Activated CD4-positive, alpha-beta T cell treated with anti-CD3 and anti-CD28 coated beads, Interleukin-10, Interleukin-2, amounts not matched to agents 100 ng/mL and 50 ng/mL, durations not matched to agents 16 hours and 8 hours (primary cell): ENCODE results near the gene IST1.
"Not testable (repeated sequence)": the region's sequence is repeated elsewhere in the genome, so short reads cannot be mapped to it uniquely, and the experiment has no call there.

Experiments used
- DNase-seq: peaks from one replicate; pipeline ENCODE4 v3.0.0-alpha.2; 2020

Gene IST1

GRCh38 chr16:71882505-71883167 lies 12.7 kb upstream of the IST1 start:
- peak; percentile 91 for DNase-seq

- peak; percentile 37 for DNase-seq
Observed at GRCh38 chr16:71883168-71883848, 12.0 kb upstream of the IST1 start.

GRCh38 chr16:71883849-71884638 lies 11.3 kb upstream of the IST1 start, which contains the start of gene ZNF821:
TSS of gene ZNF821 (minus strand) at chr16:71884182. CDS start at chr16:71879946, 4,236 bp downstream.
- peak; percentile 79 for DNase-seq

- DNase-seq, result no peak
Observed at GRCh38 chr16:71885261-71885650, 10.1 kb upstream of the IST1 start.

GRCh38 chr16:71889147-71889546 lies 6.2 kb upstream of the IST1 start:
- no peak for DNase-seq

- no peak for DNase-seq
Observed at GRCh38 chr16:71893888-71894228, 1.5 kb upstream of the IST1 start.

DNA sequence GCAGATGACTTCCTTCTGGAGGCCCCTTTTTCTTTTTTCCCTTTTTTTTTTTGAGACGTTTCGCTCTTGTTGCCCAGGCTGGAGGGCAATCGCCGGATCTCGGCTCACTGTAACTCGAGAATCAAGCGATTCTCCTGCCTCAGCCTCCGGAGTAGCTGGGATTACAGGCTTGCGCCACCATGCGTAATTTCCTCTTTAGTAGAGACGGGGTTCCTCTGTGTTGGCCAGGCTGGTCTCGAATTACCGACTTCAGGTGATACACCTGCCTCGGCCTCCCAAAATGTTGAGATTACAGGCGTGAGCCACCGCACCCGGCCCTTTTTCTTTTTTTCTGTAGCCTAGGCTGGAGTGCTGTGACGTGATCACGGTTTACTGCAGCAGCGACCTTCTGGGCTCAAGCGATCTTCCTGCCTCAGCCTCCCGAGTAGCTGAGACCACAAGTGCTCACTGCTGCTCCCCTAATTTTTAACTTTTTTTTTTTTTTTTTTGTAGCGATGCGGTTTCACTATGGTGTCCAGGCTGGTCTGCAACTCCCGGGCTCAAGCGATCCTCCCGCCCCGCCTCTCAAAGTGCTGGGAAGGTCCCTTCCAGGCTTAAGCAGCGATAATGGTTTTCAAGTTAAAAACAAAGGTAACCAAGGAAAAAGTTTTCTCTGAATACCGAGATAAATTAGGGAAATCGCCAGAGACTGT lies 956 bp upstream of the IST1 start:
- peak; percentile 56 for DNase-seq

DNA sequence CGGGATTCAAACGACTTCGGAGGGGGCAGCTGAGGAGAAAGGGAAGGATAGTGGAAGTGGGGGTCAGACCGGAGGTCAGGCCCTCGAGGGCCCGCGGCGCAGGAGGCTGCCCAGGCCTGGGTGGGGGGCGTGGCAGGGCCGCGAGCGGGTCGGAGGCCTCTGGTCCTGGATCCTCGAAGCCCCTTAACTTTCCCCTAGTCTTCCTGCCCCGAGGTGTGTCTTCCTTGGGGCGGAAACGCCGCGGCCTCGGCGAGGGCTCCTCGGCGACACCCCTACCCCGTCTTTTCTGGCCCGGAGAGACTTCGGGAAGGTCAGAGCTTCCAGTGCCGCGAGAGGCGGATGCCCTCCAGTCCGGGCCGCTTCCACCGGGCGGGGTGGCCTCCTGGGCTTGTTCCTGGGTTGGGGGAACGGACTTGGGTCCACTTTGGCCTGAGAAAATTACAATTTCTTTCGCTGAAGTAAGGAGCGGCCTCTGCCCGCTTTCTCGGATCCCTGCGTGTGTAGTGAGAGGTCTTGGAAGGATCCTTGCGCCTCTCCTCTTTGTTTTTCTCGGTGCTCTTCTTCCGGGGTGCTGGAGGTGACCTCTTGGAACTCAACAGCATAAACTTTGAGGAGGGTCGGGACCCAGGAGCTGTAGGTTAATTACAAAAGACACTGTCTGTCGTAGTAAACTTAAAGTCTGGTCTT lies 491 bp downstream of the IST1 start:
- peak; percentile 44 for DNase-seq

DNA sequence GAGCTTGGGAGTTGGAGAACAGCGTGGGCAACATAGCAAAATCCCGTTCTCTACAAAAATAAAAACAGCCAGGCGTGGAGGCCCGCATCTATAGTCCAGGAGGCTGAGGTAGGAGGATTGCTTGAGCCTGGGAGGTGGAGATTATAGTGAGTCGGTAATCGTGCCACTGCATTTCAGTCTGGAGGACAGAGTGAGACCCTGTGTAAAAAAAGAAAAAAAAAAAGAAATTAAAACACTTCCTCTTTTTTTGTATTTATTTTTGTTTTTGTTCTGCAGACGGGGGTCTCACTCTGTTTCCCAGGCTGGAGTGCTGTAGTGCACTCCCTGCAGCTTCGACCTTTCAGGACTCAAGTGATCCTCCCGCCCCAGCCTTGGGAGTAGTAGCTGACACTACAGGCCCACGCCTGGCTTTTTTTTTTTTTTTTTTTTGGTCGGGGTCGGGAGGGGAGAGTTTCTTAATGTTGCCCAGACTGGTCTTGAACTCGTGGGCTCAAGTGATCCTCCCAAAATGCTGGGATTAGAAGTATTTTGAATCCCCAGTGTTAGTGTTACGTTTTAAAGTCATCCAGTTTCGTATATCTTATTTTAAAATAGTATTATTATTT lies 1.5 kb downstream of the IST1 start:
- no peak for DNase-seq

DNA sequence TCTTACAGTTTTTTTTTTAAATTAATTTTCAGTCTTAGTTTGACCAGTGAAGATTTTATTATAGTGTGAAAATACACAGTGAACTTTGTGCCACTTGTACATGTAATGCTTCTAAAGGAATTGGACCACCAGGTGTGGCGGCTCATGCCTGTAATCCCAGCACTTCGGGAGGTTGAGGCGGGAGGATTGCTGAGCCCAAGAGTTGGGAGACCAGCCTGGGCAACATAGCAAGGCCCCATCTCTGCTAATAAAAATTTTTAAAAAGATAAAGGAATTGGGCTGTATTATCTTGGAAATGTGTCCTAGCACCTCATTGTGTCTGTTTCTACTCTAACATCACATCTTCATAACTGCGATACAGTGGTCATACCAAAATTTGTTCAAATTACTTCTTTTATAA lies 3.8 kb downstream of the IST1 start:
- no peak for DNase-seq

GRCh38 chr16:71902656-71903365 lies 7.5 kb downstream of the IST1 start:
- no peak for DNase-seq

GRCh38 chr16:71903608-71904007 lies 8.3 kb downstream of the IST1 start:
- DNase-seq, result no peak

DNA sequence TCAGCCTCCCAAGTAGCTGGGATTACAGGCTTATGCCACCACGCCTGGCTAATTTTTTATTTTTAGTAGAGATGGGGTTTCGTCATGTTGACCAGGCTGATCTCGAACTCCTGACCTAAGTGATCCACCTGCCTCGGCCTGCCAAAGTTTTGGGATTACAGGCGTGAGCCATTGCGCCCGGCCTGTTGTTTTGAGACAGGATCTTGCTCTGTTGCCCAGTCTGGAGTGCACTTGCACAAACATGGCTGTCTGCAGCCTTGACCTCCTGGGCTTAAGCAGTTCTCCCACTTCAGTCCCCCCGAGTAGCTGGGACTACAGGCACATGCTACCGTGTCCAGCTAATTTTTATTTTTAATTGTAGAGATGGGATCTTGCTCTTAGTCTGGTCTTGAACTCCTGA lies 8.9 kb downstream of the IST1 start:
- DNase-seq, result no peak

- DNase-seq, result not testable (repeated sequence)
Observed at GRCh38 chr16:71905765-71906164, 10.4 kb downstream of the IST1 start.

DNA sequence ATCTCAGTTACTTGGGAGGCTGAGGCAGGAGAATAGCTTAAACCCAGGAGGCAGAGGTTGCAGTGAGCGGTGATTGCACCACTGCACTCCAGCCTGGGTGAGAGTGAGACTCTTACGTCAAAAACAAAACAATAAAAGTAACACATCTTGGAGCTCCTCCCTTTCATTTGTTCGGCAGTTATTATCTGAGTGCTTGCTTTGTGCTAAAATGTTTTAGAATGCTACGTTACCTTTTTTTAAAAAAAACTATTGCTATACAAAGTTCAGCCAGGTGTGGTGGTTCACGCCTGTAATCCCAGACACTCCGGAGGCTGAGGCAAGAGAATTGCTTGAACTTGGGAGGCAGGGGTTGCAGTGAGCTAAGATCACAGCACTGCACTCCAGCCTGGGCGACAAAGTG lies 15.8 kb downstream of the IST1 start:
- DNase-seq, result no peak

GRCh38 chr16:71912534-71913275 lies 17.4 kb downstream of the IST1 start:
- DNase-seq, result no peak

GRCh38 chr16:71914802-71915201 lies 19.5 kb downstream of the IST1 start:
- no peak for DNase-seq

- no peak for DNase-seq
Observed at GRCh38 chr16:71915350-71915749, 20.0 kb downstream of the IST1 start.

- no peak for DNase-seq
Observed at GRCh38 chr16:71916397-71916920, 21.1 kb downstream of the IST1 start.

DNA sequence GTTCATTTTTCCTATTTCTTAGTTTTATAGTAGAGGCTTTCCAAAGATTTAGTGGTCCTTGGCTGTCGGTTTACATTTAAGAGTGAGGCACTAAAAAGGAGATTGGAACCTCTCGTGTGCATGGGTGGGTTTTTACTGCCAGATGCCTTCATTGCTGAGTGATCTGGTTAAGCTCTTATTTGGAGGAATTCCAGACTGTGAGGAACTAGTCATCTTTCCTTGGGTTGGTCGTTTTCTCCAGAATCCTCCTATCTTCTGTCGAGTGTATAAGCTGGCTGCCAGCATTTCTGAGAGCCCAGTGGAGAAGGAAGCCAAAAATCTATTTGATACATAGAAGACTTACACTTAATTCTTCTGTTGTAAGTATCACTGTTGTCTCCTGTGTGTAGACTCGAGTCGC lies 22.6 kb downstream of the IST1 start:
- no peak for DNase-seq

- DNase-seq, result no peak
Observed at GRCh38 chr16:71919035-71919434, 23.7 kb downstream of the IST1 start.
